Kidney epithelial cell (primary cell): ENCODE data around the gene KATNB1. TPM values are rescaled to one million over a fixed set of nuclear protein-coding genes. Genes with fewer than 3 reads are reported as not detected.

ENCODE experiments used
- DNase-seq: peaks from one replicate; pipeline ENCODE4 v3.0.0-alpha.2; 2010; ENCODE audit warnings: low read depth
- H3K27me3 ChIP-seq: 2 replicates; pipeline ENCODE4 v1.6.0; 2011; ENCODE audit warnings: low read length; ENCODE audit not compliant: control insufficient read depth, insufficient read depth
- H3K36me3 ChIP-seq: 2 replicates; pipeline ENCODE4 v1.5.1; 2011; ENCODE audit warnings: low read length; ENCODE audit not compliant: control insufficient read depth, insufficient read depth
- H3K4me3 ChIP-seq: 2 replicates; pipeline ENCODE4 v1.5.1; 2011; ENCODE audit warnings: low read depth, mild to moderate bottlenecking, control low read depth, low read length
- total RNA-seq: library from RNA; depleted of rRNA; stranded (reverse); fragments of >200 nt; gene quantifications from 2 replicates; pipeline ENCODE4 v1.2.3, GENCODE V29; 2015
- TF ChIP-seq, protein P1 (sequence below): IDR thresholded peaks from 2 replicates; pipeline ENCODE4 v1.5.1; 2011; ENCODE audit warnings: mild to moderate bottlenecking, moderate library complexity, low read length, control low read depth, inconsistent platforms; ENCODE audit not compliant: insufficient read depth, poor library complexity, severe bottlenecking

The KATNB1 gene
- total RNA-seq, 1 donor from 2014 or later = 26.3 TPM

DNA sequence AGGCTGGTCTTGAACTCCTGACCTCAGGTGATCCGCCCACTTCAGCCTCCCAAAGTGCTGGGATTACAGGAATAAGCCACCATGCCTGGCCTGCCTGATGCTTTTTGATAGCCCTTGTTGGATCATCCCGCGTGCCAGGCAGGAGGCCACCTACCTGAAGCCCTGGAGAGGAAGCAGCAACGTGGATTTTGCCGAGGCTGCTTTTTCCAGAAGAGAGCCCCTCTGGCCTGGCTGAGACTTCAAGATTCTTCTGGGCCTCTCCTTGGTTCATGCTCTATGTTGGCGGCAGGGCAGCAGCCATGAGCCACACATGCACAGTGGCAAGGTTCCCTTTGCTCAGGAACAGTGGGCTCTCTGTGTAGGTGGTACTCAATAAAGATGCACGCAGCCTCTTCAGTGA is 11.5 kb downstream of the KATNB1 start:
- TF ChIP-seq, protein P1, sequence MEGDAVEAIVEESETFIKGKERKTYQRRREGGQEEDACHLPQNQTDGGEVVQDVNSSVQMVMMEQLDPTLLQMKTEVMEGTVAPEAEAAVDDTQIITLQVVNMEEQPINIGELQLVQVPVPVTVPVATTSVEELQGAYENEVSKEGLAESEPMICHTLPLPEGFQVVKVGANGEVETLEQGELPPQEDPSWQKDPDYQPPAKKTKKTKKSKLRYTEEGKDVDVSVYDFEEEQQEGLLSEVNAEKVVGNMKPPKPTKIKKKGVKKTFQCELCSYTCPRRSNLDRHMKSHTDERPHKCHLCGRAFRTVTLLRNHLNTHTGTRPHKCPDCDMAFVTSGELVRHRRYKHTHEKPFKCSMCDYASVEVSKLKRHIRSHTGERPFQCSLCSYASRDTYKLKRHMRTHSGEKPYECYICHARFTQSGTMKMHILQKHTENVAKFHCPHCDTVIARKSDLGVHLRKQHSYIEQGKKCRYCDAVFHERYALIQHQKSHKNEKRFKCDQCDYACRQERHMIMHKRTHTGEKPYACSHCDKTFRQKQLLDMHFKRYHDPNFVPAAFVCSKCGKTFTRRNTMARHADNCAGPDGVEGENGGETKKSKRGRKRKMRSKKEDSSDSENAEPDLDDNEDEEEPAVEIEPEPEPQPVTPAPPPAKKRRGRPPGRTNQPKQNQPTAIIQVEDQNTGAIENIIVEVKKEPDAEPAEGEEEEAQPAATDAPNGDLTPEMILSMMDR = no peak
- Histone ChIP-seq H3K27me3 (no peaks in the 10 kb centered on the region), H3K4me3 (no peak overlapping the region), H3K36me3 (peaks cover 2% of the 10 kb centered on the region)
- no peak for DNase-seq

DNA sequence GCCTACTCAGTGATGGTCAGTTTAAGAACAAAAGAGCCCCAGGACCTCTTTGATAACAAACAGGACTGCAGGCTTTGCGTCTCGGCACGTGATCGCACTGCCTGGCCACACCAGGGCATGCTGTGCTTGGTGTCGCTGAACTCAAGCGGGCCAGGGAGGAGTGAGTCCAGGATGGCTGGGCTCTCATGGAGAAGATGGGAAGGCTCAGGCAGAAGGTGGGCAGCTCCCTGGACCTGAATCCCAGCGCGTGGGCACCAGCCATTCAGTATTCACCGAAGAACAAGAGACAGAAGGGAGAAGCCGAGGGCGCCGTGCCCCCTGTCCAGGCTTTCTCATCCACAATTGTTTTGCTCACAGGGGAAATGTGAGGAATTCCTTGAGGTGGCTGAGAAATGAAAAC is 11.9 kb downstream of the KATNB1 start:
- DNase-seq = no peak
- Histone ChIP-seq H3K36me3 (peaks cover 2% of the 10 kb centered on the region), H3K27me3 (no peaks in the 10 kb centered on the region), H3K4me3 (no peak overlapping the region)
- TF ChIP-seq, protein P1 = no peak

DNA sequence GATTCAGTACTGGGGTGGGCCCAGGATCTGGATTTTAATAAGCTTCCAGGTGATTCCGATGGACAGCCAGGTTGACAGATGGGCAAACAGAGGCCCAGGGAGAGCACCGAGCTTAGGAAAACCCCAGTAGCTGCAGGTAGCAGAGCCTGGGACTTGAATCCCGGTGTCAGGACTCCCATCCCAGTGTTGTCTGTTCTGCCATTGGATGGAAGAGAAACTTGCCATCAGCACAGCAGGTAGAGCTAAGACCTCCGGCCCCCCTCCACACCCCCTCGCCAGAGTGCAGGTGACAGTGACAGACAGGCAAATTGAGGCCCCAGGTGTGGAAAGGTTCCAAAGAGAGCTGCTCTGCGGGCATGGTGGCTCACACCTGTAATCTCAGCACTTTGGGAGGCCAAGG is 12.4 kb downstream of the KATNB1 start:
- TF ChIP-seq, protein P1 = no peak
- DNase-seq = no peak
- no peak overlapping the region for H3K4me3 ChIP-seq
- no peaks in the 10 kb centered on the region for H3K27me3 ChIP-seq
- H3K36me3 ChIP-seq = peaks cover 2% of the 10 kb centered on the region

DNA sequence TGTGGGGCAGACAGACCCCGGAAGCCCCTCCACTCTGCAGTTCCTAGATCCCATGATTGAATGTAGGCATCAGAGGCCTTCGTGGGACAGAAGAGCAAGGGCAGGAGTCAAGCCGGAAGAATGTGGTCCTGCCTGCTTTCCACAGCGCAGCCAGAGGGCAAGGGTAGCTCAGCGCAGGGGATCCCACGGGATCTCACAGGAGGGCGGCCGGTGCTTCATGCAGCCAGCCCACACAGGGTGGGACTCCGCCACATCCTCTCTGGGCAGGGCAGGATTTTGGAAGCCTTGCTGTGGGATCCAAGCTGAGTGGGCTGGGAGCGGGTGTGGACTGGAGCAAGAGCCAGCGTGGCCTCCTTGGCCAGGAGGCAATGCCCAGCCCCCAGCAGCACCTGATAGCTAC is 13.0 kb downstream of the KATNB1 start:
- H3K27me3 ChIP-seq = no peaks in the 10 kb centered on the region
- H3K4me3 ChIP-seq = no peak overlapping the region
- no peak for DNase-seq
- H3K36me3 ChIP-seq = peaks cover 2% of the 10 kb centered on the region
- TF ChIP-seq, protein P1 = no peak

DNA sequence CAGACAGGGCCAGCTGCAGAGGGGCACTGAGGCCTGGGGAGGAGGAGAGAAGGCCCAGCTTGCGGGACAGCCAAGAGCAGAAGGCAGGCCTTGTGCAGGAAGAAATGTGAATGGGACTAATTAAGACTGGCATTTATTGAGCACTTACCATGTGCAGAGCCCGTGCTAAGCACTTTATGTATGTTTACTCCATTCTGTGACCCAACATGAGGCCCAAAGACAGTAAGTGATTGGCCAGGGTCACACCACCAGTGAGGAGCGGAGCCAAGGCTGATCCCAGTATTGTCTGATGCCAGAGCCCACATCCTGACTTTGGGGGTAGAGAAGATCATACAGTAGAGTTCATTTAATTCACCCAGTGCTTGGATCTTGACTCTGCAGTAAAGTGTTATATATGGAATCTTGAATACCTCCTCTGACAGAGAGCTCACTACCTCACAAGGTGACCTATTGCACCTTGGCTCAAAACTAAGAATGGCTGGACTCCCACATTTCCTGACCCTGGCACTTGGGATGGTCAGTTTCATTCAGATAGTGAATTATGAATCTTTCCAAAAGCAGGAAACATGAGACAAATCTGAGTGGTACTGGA is 13.6 kb downstream of the KATNB1 start:
- no peak overlapping the region for H3K4me3 ChIP-seq
- DNase-seq = no peak
- H3K27me3 ChIP-seq = no peaks in the 10 kb centered on the region
- H3K36me3 ChIP-seq = peaks cover 2% of the 10 kb centered on the region
- TF ChIP-seq, protein P1 = no peak

DNA sequence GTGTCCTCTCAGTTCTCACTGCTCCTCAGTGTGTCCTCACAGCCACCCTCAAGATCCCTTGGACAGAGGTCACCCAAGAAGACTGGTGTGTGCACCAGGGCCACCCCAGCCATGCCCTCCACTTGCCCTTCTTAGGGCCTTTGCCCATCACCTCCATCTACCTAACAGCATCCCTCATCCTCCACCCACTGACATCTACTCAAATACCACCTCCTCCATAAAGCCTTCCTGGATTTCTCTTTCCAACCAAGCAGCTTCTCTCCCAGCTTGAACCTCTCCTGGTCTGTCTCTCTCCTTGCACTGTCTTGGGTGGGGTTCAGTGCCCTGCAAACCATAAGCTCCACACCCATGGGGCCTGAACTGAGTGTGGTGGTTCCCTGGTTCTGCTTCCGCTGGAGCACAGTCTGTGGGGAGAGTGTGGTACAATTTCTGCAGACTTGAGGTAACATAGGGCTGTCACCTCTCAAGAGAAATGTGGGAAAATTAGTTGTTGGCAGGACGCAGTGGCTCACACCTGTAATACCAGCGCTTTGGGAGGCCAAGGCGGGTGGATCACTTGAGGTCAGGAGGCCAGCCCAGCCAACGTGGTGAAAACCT is 14.4 kb downstream of the KATNB1 start:
- no peak for DNase-seq
- TF ChIP-seq, protein P1 = no peak
- Histone ChIP-seq H3K4me3 (no peak overlapping the region), H3K36me3 (peaks cover 2% of the 10 kb centered on the region), H3K27me3 (no peaks in the 10 kb centered on the region)
